Measurements from ENCODE around the gene CD9.

The CD9 gene

GRCh38 chr12:6218347-6218925, 18.2 kb downstream of the CD9 start:
- Histone ChIP-seq H3K4me3 (ENCODE audit: insufficient read depth, low read depth, low read length, poor library complexity, severe bottlenecking) (no peak overlapping the region), H3K36me3 (ENCODE audit: control insufficient read depth, insufficient read depth, low read length) (no peaks in the 10 kb centered on the region), H3K27ac (ENCODE audit: insufficient read depth, low read length, poor library complexity, severe bottlenecking) (no peak overlapping the region), H3K9me3 (ENCODE audit: control insufficient read depth, low read length) (no peaks in the 10 kb centered on the region), H3K4me1 (ENCODE audit: control insufficient read depth, insufficient read depth, low read length, poor library complexity, severe bottlenecking) (no peaks in the 10 kb centered on the region), H3K27me3 (replicated peaks; ENCODE audit: control insufficient read depth, insufficient read depth, low read length, poor library complexity, severe bottlenecking) (no peaks in the 10 kb centered on the region)
- DNase-seq = no peak

GRCh38 chr12:6219980-6220379, 19.8 kb downstream of the CD9 start:
- DNase-seq = no peak
- no peaks in the 10 kb centered on the region for H3K36me3 ChIP-seq (ENCODE audit: control insufficient read depth, insufficient read depth, low read length)
- no peak overlapping the region for H3K4me3 ChIP-seq (ENCODE audit: insufficient read depth, low read depth, low read length, poor library complexity, severe bottlenecking)
- H3K27ac ChIP-seq (ENCODE audit: insufficient read depth, low read length, poor library complexity, severe bottlenecking) = no peak overlapping the region
- H3K27me3 ChIP-seq (replicated peaks; ENCODE audit: control insufficient read depth, insufficient read depth, low read length, poor library complexity, severe bottlenecking) = no peaks in the 10 kb centered on the region
- no peaks in the 10 kb centered on the region for H3K9me3 ChIP-seq (ENCODE audit: control insufficient read depth, low read length)
- H3K4me1 ChIP-seq (ENCODE audit: control insufficient read depth, insufficient read depth, low read length, poor library complexity, severe bottlenecking) = no peaks in the 10 kb centered on the region

GRCh38 chr12:6221146-6221545, 20.9 kb downstream of the CD9 start:
- no peaks in the 10 kb centered on the region for H3K36me3 ChIP-seq (ENCODE audit: control insufficient read depth, insufficient read depth, low read length)
- no peak for DNase-seq
- no peak overlapping the region for H3K4me3 ChIP-seq (ENCODE audit: insufficient read depth, low read depth, low read length, poor library complexity, severe bottlenecking)
- H3K9me3 ChIP-seq (ENCODE audit: control insufficient read depth, low read length) = no peaks in the 10 kb centered on the region
- no peaks in the 10 kb centered on the region for H3K4me1 ChIP-seq (ENCODE audit: control insufficient read depth, insufficient read depth, low read length, poor library complexity, severe bottlenecking)
- no peak overlapping the region for H3K27ac ChIP-seq (ENCODE audit: insufficient read depth, low read length, poor library complexity, severe bottlenecking)
- H3K27me3 ChIP-seq (replicated peaks; ENCODE audit: control insufficient read depth, insufficient read depth, low read length, poor library complexity, severe bottlenecking) = no peaks in the 10 kb centered on the region

GRCh38 chr12:6222078-6222654, 22.0 kb downstream of the CD9 start:
- Histone ChIP-seq H3K36me3 (ENCODE audit: control insufficient read depth, insufficient read depth, low read length) (no peaks in the 10 kb centered on the region), H3K4me3 (ENCODE audit: insufficient read depth, low read depth, low read length, poor library complexity, severe bottlenecking) (no peak overlapping the region), H3K27ac (ENCODE audit: insufficient read depth, low read length, poor library complexity, severe bottlenecking) (no peak overlapping the region), H3K27me3 (replicated peaks; ENCODE audit: control insufficient read depth, insufficient read depth, low read length, poor library complexity, severe bottlenecking) (no peaks in the 10 kb centered on the region), H3K4me1 (ENCODE audit: control insufficient read depth, insufficient read depth, low read length, poor library complexity, severe bottlenecking) (no peaks in the 10 kb centered on the region), H3K9me3 (ENCODE audit: control insufficient read depth, low read length) (no peaks in the 10 kb centered on the region)
- no peak for DNase-seq

GRCh38 chr12:6223545-6223944, 23.3 kb downstream of the CD9 start:
- Histone ChIP-seq H3K36me3 (ENCODE audit: control insufficient read depth, insufficient read depth, low read length) (no peaks in the 10 kb centered on the region), H3K4me1 (ENCODE audit: control insufficient read depth, insufficient read depth, low read length, poor library complexity, severe bottlenecking) (no peaks in the 10 kb centered on the region), H3K9me3 (ENCODE audit: control insufficient read depth, low read length) (no peaks in the 10 kb centered on the region), H3K27ac (ENCODE audit: insufficient read depth, low read length, poor library complexity, severe bottlenecking) (no peak overlapping the region), H3K27me3 (replicated peaks; ENCODE audit: control insufficient read depth, insufficient read depth, low read length, poor library complexity, severe bottlenecking) (no peaks in the 10 kb centered on the region), H3K4me3 (ENCODE audit: insufficient read depth, low read depth, low read length, poor library complexity, severe bottlenecking) (no peak overlapping the region)
- DNase-seq = no peak

GRCh38 chr12:6224550-6224949, 24.4 kb downstream of the CD9 start:
- Histone ChIP-seq H3K9me3 (ENCODE audit: control insufficient read depth, low read length) (no peaks in the 10 kb centered on the region), H3K4me3 (ENCODE audit: insufficient read depth, low read depth, low read length, poor library complexity, severe bottlenecking) (no peak overlapping the region), H3K27me3 (replicated peaks; ENCODE audit: control insufficient read depth, insufficient read depth, low read length, poor library complexity, severe bottlenecking) (no peaks in the 10 kb centered on the region), H3K36me3 (ENCODE audit: control insufficient read depth, insufficient read depth, low read length) (no peaks in the 10 kb centered on the region), H3K27ac (ENCODE audit: insufficient read depth, low read length, poor library complexity, severe bottlenecking) (no peak overlapping the region), H3K4me1 (ENCODE audit: control insufficient read depth, insufficient read depth, low read length, poor library complexity, severe bottlenecking) (no peaks in the 10 kb centered on the region)
- no peak for DNase-seq

- H3K4me3 ChIP-seq (ENCODE audit: insufficient read depth, low read depth, low read length, poor library complexity, severe bottlenecking) = no peak overlapping the region
- no peaks in the 10 kb centered on the region for H3K9me3 ChIP-seq (ENCODE audit: control insufficient read depth, low read length)
- H3K27ac ChIP-seq (ENCODE audit: insufficient read depth, low read length, poor library complexity, severe bottlenecking) = no peak overlapping the region
- H3K36me3 ChIP-seq (ENCODE audit: control insufficient read depth, insufficient read depth, low read length) = no peaks in the 10 kb centered on the region
- H3K4me1 ChIP-seq (ENCODE audit: control insufficient read depth, insufficient read depth, low read length, poor library complexity, severe bottlenecking) = peaks cover 6% of the 10 kb centered on the region
- no peaks in the 10 kb centered on the region for H3K27me3 ChIP-seq (replicated peaks; ENCODE audit: control insufficient read depth, insufficient read depth, low read length, poor library complexity, severe bottlenecking)
- no peak for DNase-seq
These were observed 25.4 kb downstream of the CD9 start for GRCh38 chr12:6225630-6226001.

- DNase-seq = no peak
- no peak overlapping the region for H3K27ac ChIP-seq (ENCODE audit: insufficient read depth, low read length, poor library complexity, severe bottlenecking)
These were observed 25.9 kb downstream of the CD9 start for GRCh38 chr12:6226002-6226678.

GRCh38 chr12:6226679-6227051, 26.5 kb downstream of the CD9 start:
- DNase-seq = no peak
- Histone ChIP-seq H3K9me3 (ENCODE audit: control insufficient read depth, low read length) (no peaks in the 10 kb centered on the region), H3K4me3 (ENCODE audit: insufficient read depth, low read depth, low read length, poor library complexity, severe bottlenecking) (no peak overlapping the region), H3K27ac (ENCODE audit: insufficient read depth, low read length, poor library complexity, severe bottlenecking) (no peak overlapping the region), H3K36me3 (ENCODE audit: control insufficient read depth, insufficient read depth, low read length) (no peaks in the 10 kb centered on the region), H3K27me3 (replicated peaks; ENCODE audit: control insufficient read depth, insufficient read depth, low read length, poor library complexity, severe bottlenecking) (no peaks in the 10 kb centered on the region), H3K4me1 (ENCODE audit: control insufficient read depth, insufficient read depth, low read length, poor library complexity, severe bottlenecking) (peaks cover 6% of the 10 kb centered on the region)

More at GRCh38 chr12:6226002-6226678, 25.9 kb downstream of the CD9 start:
- Histone ChIP-seq H3K4me1 (ENCODE audit: control insufficient read depth, insufficient read depth, low read length, poor library complexity, severe bottlenecking) (peaks cover 6% of the 10 kb centered on the region), H3K4me3 (ENCODE audit: insufficient read depth, low read depth, low read length, poor library complexity, severe bottlenecking) (no peak overlapping the region), H3K9me3 (ENCODE audit: control insufficient read depth, low read length) (no peaks in the 10 kb centered on the region), H3K27me3 (replicated peaks; ENCODE audit: control insufficient read depth, insufficient read depth, low read length, poor library complexity, severe bottlenecking) (no peaks in the 10 kb centered on the region), H3K36me3 (ENCODE audit: control insufficient read depth, insufficient read depth, low read length) (no peaks in the 10 kb centered on the region)

GRCh38 chr12:6228535-6229223, 28.5 kb downstream of the CD9 start:
- H3K27ac ChIP-seq (ENCODE audit: insufficient read depth, low read length, poor library complexity, severe bottlenecking) = no peak overlapping the region
- no peak for DNase-seq

More at GRCh38 chr12:6228535-6229223, 28.5 kb downstream of the CD9 start:
- peaks cover 6% of the 10 kb centered on the region for H3K4me1 ChIP-seq (ENCODE audit: control insufficient read depth, insufficient read depth, low read length, poor library complexity, severe bottlenecking)
- no peaks in the 10 kb centered on the region for H3K27me3 ChIP-seq (replicated peaks; ENCODE audit: control insufficient read depth, insufficient read depth, low read length, poor library complexity, severe bottlenecking)
- no peaks in the 10 kb centered on the region for H3K9me3 ChIP-seq (ENCODE audit: control insufficient read depth, low read length)
- H3K4me3 ChIP-seq (ENCODE audit: insufficient read depth, low read depth, low read length, poor library complexity, severe bottlenecking) = no peak overlapping the region
- H3K36me3 ChIP-seq (ENCODE audit: control insufficient read depth, insufficient read depth, low read length) = no peaks in the 10 kb centered on the region
